ENCODE measurements around the gene CNGB1.

GRCh38 chr16:57852189-57852588 is 118.7 kb downstream of the CNGB1 start:
- no peak for TF ChIP-seq POLR2A (IDR thresholded peaks at IDR 0.05)
- TF ChIP-seq CTCF (IDR thresholded peaks at IDR 0.05): no peak
- no peak for TF ChIP-seq POLR2AphosphoS5 (IDR thresholded peaks at IDR 0.05)
- TF ChIP-seq EP300 (IDR thresholded peaks at IDR 0.05): no peak
